Heart left ventricle (tissue), 13 donors: ENCODE results near the gene SIM1.

Source experiments
- CTCF ChIP-seq, 12 donors: fragments of 200-600 bp; sonication (generic) in 4 of 12; IDR thresholded peaks; one replicate each; pipeline versions ENCODE4 v1.5.0 to v1.8.0; 2018 to 2022; ENCODE audit warnings: antibody characterized with exemption in 12 of 12, mild to moderate bottlenecking in 5 of 12
- POLR2A ChIP-seq, 2 donors: fragments of 450-650 bp; IDR thresholded peaks; one replicate each; pipeline ENCODE4 v1.6.1; 2017; ENCODE audit warnings: antibody characterized with exemption in 2 of 2, mild to moderate bottlenecking in 2 of 2, moderate library complexity in 2 of 2
- donor health status: ischemic (EF 13 %, LVEDD 7.1; RV severe dilation, severe dysfunction).
- donor health status: DM: no; HTN: yes; CAD: no.
- donor health status: DM: no; HTN: no; CAD: no.
- donor health status: ischemic (EF 25% LVEDD 6.9; RV normal size, moderate dysfunction).
- donor health status: ischemic (EF 25% LVEDD 5.7; RV mildly dilated, moderate dysfunction).
- donor health status: ischemic (EF 35%, LVEDD 5.7; RV mildly dilated, moderate dysfunction).
- donor health status: nonischemic (EF 11% LVEDD 7.7; RV severe dilation, severe dysfunction).
- donor health status: DM: yes; HTN: yes; CAD: no.
- donor health status: PGD.
- donor health status: ischemic (EF 29% LVEDD 5.4; RV normal size, mild dysfunction).
- donor health status: nonischemic (EF 23%, LVEDD 6.1; RV moderate dilation, normal function).

DNA sequence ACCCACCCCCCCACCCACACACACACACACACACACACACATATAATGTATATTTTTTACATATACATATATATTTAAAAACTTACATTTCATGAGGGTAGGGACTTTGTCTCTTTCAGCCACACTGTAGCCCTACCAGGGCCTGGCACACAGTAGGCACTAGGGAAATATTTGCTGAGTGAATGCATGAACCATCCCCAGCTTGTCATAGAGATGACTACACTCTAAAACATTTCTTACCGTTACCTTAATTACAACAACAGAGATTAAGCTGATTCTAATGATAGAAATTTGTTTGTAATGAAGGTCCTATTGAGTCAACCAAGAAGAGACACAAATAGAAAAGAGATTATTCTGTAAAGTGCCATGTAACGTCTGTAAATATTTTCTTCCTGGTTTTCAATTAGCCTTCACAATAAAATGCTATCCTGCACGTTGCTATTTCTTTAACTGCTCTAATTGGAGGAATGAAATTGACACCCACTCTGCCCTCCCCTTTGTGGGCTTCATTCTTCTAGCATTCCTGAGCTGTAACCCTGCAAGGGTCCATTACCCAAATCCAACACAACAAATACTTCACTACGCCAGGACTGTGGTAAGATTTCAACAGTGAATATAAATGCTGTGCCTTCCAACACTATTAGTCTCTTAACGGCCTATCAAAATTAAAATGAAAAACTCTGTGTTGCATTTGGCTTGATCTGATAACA lies 30.8 kb downstream of the SIM1 start:
- no peak for TF ChIP-seq CTCF (IDR thresholded peaks at IDR 0.05)
- TF ChIP-seq POLR2A (IDR thresholded peaks at IDR 0.05), result no peak
